ENCODE measurements around the gene PLBD1.

DNA sequence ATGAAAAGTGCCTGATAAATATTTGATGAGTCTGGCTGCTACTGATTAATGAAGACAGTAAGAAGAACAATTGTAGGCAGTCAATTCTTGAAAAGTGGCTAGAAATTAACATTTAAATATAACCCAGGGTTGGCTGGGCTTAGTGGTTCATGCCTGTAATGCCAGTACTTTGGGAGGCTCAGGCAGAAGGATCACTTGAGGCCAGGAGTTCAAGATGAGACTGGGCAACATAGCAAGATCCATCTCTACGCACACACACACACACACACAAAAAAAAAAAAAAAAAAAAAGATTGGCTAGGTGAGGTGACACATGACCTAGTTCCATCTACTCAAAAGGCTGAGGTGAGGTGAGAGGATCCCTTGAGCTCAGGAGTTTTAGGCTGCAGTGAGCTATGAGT is 7.9 kb upstream of the PLBD1 start:
- TF ChIP-seq, protein P1, sequence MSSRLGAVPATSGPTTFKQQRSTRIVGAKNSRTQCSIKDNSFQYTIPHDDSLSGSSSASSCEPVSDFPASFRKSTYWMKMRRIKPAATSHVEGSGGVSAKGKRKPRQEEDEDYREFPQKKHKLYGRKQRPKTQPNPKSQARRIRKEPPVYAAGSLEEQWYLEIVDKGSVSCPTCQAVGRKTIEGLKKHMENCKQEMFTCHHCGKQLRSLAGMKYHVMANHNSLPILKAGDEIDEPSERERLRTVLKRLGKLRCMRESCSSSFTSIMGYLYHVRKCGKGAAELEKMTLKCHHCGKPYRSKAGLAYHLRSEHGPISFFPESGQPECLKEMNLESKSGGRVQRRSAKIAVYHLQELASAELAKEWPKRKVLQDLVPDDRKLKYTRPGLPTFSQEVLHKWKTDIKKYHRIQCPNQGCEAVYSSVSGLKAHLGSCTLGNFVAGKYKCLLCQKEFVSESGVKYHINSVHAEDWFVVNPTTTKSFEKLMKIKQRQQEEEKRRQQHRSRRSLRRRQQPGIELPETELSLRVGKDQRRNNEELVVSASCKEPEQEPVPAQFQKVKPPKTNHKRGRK (CRISPR knock-in tag; IDR thresholded peaks at IDR 0.05; ENCODE audit: borderline replicate concordance), result no peak
- TF ChIP-seq, protein P2, sequence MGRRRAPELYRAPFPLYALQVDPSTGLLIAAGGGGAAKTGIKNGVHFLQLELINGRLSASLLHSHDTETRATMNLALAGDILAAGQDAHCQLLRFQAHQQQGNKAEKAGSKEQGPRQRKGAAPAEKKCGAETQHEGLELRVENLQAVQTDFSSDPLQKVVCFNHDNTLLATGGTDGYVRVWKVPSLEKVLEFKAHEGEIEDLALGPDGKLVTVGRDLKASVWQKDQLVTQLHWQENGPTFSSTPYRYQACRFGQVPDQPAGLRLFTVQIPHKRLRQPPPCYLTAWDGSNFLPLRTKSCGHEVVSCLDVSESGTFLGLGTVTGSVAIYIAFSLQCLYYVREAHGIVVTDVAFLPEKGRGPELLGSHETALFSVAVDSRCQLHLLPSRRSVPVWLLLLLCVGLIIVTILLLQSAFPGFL (CRISPR knock-in tag; IDR thresholded peaks at IDR 0.05; ENCODE audit: borderline replicate concordance), result no peak
- TF ChIP-seq, protein P3, sequence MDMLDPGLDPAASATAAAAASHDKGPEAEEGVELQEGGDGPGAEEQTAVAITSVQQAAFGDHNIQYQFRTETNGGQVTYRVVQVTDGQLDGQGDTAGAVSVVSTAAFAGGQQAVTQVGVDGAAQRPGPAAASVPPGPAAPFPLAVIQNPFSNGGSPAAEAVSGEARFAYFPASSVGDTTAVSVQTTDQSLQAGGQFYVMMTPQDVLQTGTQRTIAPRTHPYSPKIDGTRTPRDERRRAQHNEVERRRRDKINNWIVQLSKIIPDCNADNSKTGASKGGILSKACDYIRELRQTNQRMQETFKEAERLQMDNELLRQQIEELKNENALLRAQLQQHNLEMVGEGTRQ (CRISPR knock-in tag; IDR thresholded peaks at IDR 0.05), result no peak
- TF ChIP-seq, protein P4, sequence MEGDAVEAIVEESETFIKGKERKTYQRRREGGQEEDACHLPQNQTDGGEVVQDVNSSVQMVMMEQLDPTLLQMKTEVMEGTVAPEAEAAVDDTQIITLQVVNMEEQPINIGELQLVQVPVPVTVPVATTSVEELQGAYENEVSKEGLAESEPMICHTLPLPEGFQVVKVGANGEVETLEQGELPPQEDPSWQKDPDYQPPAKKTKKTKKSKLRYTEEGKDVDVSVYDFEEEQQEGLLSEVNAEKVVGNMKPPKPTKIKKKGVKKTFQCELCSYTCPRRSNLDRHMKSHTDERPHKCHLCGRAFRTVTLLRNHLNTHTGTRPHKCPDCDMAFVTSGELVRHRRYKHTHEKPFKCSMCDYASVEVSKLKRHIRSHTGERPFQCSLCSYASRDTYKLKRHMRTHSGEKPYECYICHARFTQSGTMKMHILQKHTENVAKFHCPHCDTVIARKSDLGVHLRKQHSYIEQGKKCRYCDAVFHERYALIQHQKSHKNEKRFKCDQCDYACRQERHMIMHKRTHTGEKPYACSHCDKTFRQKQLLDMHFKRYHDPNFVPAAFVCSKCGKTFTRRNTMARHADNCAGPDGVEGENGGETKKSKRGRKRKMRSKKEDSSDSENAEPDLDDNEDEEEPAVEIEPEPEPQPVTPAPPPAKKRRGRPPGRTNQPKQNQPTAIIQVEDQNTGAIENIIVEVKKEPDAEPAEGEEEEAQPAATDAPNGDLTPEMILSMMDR (IDR thresholded peaks at IDR 0.05), result no peak
- TF ChIP-seq, protein P5, sequence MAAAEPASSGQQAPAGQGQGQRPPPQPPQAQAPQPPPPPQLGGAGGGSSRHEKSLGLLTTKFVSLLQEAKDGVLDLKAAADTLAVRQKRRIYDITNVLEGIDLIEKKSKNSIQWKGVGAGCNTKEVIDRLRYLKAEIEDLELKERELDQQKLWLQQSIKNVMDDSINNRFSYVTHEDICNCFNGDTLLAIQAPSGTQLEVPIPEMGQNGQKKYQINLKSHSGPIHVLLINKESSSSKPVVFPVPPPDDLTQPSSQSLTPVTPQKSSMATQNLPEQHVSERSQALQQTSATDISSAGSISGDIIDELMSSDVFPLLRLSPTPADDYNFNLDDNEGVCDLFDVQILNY (CRISPR knock-in tag; IDR thresholded peaks at IDR 0.05), result no peak

Measured in WTC11 (cell line).